Right forelimb (tissue), 1 donor: ENCODE measurements around the gene BRMS1.
A peak's percentile ranks its signal among the peaks of the same experiment; 100 is the strongest.
"Not testable (repeated sequence)": the region's sequence is repeated elsewhere in the genome, so short reads cannot be mapped to it uniquely, and the experiment has no call there.

ENCODE experiments used
- DNase-seq: peaks from one replicate; pipeline ENCODE4 v3.0.0-alpha.2; 2018

The BRMS1 gene

DNA sequence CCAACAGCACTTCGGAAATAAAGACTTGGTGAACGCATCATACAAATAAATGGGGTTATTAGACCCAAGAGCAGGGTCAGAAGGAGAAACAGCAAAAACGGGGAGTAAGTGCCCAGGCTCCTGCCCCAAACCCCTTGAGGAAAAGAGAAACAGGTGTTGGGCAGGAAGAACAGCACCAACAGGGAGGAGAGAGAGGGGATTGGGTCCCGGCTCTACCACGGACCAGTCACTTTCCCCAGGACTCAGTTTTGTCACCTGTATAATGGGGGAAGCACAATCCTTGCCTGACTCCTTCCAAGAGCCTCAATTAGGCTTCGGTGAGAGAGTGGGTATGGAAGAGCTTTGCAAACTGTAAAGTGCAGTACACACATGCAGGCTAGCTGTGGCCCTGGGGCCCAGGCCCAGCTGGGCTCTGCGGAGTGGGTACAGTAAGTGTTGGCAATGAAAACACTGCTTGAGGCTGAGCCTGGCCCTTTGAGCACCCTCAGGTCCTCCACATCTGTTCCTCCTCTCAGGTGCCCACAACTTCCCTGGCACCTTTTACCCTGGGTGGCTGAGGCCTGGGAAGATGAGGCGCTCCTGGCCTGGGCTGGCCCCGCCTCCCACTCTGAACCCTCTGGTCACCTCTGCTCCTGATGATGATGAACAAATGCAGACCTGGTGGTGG, 17.7 kb upstream of the BRMS1 start:
- DNase-seq = no peak

DNA sequence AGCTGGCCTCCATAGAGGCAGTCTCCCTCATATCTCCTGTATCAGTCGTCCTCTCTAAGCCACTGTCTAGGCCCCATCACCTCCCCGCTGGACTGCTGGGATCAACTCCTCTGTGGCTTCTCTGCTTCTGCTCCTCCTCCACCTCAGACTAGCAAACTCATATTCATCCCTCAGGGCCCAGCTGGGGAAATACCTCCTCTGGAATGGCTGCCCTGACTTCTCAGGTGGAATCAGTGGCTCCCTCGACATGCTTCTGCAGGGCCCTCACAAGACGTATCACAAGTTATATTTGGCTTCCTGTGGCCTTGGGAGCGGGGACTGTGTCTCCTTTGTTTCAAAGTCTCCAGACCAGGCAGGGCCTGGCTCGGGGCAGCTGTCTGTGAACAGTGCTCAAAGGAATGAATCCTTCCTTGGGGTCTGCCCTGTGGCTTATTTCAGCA, 16.6 kb upstream of the BRMS1 start:
- DNase-seq = no peak

- DNase-seq = no peak
These were observed 15.6 kb upstream of the BRMS1 start for GRCh38 chr11:66360406-66361073.

DNA sequence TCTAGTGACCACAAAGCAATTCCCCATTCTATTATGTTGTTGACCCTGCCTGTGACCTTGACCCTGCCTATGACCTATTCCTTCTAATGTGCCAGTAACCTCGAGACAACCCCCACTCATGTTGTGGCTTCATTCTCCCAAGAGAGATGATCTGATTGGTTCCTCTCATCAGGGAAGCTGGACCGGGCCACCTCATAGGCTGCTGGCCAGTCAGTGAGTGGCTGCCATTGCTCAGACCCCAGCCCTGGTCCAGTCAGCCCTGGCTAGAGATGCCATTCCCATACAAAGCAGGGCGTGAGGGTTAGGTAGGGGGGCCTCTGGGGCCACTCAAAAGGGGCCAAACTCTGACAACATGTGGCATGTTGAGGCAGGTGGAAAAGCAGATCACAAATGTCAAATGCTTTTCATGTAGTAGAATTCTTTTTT, 14.8 kb upstream of the BRMS1 start:
- DNase-seq = no peak

DNA sequence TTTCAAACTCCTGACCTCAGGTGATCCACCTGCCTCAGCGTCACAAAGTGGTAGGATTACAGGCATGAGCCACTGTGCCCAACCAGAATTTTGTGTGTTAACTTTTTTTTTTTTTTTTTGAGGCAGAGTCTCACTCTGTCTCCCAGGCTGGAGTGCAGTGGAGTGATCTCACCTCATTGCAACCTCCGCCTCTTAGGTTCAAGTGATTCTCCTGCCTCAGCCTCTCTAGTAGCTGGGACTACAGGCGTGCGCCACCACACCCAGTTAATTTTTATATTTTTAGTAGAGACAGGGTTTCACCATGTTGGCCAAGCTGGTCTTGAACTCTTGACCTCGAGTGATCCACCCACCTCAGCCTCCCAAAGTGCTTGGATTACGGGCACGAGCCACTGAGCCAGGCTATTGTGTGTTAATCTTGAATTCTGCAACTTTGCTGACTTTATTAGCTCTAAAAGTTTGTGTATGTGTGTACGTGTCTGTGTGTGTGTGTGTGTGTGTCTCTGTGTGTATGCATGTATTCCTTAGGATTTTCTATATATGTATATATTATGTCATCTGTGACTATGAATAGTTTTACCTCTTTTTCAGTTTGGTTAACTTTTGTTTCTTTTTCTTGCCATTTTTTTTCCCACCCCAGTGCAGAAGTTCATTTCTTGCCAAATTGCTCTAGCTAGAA, 5.8 kb upstream of the BRMS1 start:
- not testable (repeated sequence) for DNase-seq

- no peak for DNase-seq
These were observed 4.1 kb upstream of the BRMS1 start for GRCh38 chr11:66349084-66349386.

DNA sequence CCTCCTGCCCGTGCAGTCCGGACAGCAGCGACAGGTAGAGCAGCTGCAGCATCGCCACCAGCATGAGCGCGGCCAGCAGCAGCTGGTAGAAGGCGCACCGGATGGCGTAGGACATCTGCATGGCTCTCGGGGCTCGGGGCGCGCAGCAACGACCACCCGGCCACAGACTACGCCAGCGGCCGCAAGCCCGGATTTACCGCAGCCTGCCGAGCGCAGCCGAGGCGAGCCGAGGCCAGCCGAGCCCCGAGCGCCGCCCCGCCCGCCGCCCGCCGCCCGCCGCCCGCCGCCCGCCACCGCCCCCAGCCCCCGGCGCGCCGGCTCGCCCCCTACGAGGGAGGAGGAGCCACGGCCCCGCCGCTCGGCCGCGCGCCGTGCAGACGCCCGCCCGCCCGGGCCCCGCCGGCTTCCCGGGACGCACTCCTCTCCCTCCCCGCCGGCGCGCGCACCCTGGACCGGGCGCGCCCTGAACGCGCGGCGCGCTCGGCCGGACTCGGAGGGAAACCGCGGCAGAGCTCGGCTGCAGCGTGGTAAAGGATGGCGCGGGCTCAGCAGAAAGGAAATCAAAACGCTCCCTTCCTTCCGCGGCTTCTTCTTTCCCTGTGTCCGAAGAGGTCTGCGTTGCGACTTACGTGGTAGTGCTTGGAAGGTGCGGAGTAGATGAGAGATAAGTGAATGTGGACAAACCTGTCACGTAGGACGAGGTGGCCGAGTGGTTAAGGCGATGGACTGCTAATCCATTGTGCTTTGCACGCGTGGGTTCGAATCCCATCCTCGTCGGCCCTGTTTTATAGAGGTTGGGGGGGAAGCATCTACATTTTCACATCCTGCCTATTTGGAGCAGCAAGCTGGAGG, 2.7 kb upstream of the BRMS1 start, which contains the start of gene B4GAT1:
TSS of gene B4GAT1 (minus strand) at position 205 of the 852 bp plus-strand sequence. CDS start at position 121, 84 bp downstream.
- DNase-seq = peak; percentile 91

DNA sequence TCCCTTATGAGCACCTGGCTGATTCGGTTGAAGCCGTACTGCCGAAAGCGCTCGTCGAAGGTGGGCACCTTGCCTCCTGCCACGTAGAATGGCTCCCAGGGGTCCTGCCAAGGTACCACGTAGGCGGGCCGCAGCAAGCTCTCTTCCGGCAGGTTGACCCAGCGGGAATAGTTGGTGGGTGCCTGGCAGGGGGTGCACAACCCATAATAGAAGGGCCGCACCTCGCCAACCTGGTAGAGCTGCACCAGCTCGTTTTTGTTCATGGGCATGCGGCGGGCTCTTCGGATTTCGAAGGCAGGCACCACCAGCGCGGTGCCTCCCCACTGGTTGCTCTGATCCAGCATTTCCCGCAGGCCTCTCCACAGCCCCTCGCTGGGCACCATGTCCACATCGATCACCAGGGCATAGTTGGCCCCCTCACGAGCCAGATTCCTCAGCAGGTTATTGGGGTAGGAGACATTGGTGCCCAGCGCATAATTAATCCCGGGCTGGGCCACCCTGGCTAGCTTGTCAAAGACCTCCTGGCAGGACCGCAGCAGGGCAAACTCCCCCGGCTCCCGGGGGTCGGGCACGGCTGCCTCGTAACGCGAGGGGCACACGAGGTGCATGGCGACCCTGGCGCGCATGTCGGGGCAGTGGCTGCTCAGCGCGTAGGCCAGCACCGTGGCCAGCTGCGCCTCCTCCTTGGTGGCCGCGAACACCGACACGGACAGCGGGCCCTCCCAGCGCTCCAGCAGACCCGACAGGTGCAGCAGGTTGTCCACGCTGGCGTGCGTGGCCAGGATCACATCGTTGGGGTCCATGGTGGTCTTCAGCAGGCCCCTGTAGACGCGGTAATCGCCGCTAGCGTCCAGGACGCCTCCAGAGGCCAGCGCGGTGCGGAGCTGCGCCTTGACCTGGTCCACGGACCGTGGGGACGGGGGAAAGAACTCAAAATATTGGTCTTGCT, 1.8 kb upstream of the BRMS1 start:
- DNase-seq = peak; percentile 36

DNA sequence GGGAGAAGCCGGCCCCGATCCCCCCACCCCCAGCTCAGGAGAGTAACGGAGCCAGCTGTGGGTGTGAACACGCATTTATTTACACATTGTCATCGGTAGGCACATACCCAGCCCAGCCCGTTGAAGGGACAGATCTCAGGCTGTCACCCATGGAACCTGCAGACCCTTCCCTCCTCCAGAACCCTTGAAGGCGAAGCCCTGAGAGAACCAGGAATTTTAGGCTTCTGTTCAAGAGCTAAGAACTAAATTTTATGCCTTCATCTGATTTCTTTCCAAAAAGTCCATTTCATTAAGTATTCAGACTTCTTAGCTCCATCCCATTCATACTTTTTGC, 379 bp upstream of the BRMS1 start:
- no peak for DNase-seq

GRCh38 chr11:66343176-66343575, 1.7 kb downstream of the BRMS1 start:
- no peak for DNase-seq

DNA sequence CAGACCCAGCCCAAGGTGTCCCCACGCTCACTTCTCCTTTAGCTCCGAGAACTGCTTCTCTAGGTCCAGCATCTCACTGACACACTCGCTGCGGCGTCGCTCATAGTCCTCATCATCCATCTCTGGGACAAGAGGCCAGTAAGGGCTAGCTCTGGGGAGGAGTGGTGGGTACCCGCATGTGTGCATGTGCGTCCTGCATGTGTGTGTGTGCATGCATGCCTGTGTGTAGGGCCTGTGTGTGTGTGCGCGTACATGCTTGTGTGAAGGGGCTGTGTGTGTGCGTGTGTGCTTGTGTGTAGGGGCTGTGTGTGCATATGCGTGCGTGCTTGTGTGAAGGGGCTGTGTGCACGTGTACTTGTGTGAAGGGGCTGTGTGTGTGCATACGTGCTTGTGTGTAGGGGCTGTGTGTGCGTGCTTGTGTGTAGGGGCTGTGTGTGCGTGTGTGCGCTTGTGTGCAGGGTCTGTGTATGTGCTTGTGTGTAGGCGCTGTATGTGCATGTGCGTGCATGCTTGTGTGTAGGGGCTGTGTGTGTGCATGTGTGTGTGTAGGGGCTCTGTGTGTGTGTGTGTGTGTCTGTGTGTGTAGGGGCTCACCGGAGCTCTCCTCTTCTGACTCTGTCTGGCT, 3.3 kb downstream of the BRMS1 start:
- no peak for DNase-seq

DNA sequence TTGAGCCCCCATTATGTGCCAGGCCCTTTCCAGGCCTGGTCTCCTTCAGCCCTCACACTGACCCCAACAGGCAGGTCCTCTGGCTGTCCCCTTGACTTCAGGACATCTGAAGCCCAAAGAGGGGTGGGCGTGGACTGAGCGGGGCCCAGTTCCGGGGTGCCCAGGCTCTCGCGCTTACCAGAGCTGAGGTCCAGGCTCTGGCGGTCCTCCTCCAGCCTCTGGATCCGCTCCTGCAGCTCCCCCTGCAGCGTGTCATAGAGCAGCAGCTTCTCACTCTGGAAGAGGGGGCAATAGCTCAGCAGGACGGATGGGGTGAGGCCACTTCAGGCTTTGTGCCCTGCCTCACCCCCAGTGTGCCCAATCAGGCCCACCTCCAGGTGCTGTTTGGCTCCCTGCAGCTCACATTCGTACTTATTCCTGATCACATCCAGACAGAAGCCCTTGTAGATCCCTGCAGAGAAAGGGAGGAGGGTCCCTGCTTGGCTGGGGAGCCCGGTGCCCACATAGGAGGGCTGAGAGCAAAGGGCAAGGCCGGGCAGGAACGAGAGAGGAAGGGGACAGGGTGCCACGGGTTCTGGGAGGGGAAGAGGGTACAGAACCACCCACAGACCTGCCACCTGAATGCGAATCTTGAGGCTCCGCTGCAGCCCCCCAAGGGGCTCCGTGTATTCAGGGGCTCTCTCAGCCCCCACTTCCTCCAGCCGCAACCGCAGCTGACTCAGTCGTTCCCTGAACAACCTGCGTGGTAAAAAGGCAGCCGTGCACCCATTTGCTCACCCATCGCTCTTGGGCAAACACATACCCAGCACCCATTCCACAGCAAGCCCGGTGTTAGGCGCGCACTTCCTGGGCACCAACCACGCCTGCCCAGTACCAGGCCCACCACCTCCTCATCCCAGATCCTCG, 4.1 kb downstream of the BRMS1 start:
- DNase-seq = no peak

- no peak for DNase-seq
These were observed 5.0 kb downstream of the BRMS1 start for GRCh38 chr11:66339686-66340483.

GRCh38 chr11:66339162-66339675, 5.7 kb downstream of the BRMS1 start:
- peak; percentile 31 for DNase-seq

- DNase-seq = peak; percentile 45
These were observed 6.4 kb downstream of the BRMS1 start for GRCh38 chr11:66338276-66339161.

DNA sequence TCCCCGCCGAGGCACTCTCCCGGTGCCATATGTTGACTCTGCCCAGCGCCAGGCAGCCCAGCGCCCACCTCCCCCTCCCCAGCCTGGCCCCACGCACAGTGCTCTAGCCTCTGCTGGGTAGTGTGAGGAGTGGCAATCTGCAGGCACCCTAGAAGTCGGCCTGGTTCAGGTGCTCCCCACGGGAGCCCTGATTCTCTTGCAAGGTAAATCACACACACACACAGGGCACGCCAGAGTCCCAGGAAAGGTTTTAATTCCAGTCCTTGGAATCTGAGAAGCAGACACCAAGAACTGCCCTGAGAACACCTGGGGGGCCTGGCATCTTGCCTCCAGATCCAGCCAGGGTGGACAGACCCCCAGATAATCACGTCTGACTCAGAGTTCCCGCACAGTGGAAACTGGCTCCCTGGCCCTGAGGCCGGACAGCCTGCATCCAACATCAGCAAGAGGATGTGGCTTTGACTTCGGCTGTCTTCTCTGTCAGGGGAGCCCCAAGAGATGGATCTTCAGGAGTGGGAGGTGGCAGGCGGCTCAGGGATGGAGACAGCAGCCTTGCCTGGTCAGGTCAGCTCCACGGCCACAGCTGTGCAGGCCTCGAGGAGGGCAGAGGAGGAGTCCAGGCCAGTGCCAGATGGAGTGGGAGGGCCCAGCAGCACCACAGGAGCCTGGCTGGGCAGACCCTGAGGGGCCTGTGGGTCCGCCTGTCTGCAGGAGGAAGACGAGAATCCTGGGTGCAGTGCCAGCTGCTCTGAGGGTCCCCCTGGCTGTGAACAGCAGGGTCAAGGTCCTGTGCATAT, 7.6 kb downstream of the BRMS1 start:
- DNase-seq = peak; percentile 43
